ENCODE measurements around the gene MBD3.
A peak's percentile ranks its signal among the peaks of the same experiment; 100 is the strongest.

MBD3 gene

GRCh38 chr19:1631557-1632100 lies 39.0 kb upstream of the MBD3 start:
- H3K9ac ChIP-seq: no peak overlapping the region
- H3K27me3 ChIP-seq: no peaks in the 10 kb centered on the region
- H3K4me1 ChIP-seq: peaks cover 0 to 25% (median 16%) of the 10 kb centered on the region in 10 experiments; a peak in 15 of 20 replicates
- peaks cover 57 to 88% (median 85%) of the 10 kb centered on the region in 11 experiments for H4K20me1 ChIP-seq
- H3K9me3 ChIP-seq (replicated peaks in 1 of 11): peaks cover 0 to 6% (median 0%) of the 10 kb centered on the region in 11 experiments; a peak in 6 of 22 replicates
- no peak overlapping the region for H3K4me2 ChIP-seq
- peaks cover 70 to 86% (median 80%) of the 10 kb centered on the region in 11 experiments for H3K36me3 ChIP-seq
- TF ChIP-seq Cebpa-rat (IDR thresholded peaks at IDR 0.05): no peak
- H3K27ac ChIP-seq: no peak overlapping the region
- no peak overlapping the region for H3K4me3 ChIP-seq

- peaks cover 2 to 33% (median 23%) of the 10 kb centered on the region in 10 experiments; a peak in 18 of 20 replicates for H3K4me1 ChIP-seq
- H3K9me3 ChIP-seq (replicated peaks in 1 of 11): peaks cover 0 to 6% (median 0%) of the 10 kb centered on the region in 11 experiments; a peak in 6 of 22 replicates
- peaks cover 70 to 86% (median 80%) of the 10 kb centered on the region in 11 experiments for H3K36me3 ChIP-seq
- no peak overlapping the region; a peak in 1 of 22 replicates for H3K9ac ChIP-seq
- no peak overlapping the region for H3K4me2 ChIP-seq
- TF ChIP-seq Cebpa-rat (IDR thresholded peaks at IDR 0.05): no peak
- no peak overlapping the region for H3K27ac ChIP-seq
- H3K4me3 ChIP-seq: no peak overlapping the region
- H4K20me1 ChIP-seq: peaks cover 50 to 88% (median 85%) of the 10 kb centered on the region in 11 experiments
- no peaks in the 10 kb centered on the region for H3K27me3 ChIP-seq
Observed at GRCh38 chr19:1630811-1631210, 38.1 kb upstream of the MBD3 start.

- H3K4me1 ChIP-seq: peaks cover 10 to 41% (median 31%) of the 10 kb centered on the region in 10 experiments
- H3K4me2 ChIP-seq: no peak overlapping the region
- peaks cover 0 to 3% (median 0%) of the 10 kb centered on the region in 11 experiments; a peak in 6 of 22 replicates for H3K9me3 ChIP-seq (replicated peaks in 1 of 11)
- peaks cover 67 to 86% (median 80%) of the 10 kb centered on the region in 11 experiments for H3K36me3 ChIP-seq
- no peak overlapping the region; a peak in 3 of 22 replicates for H3K27ac ChIP-seq
- TF ChIP-seq Cebpa-rat (IDR thresholded peaks at IDR 0.05): no peak
- no peaks in the 10 kb centered on the region for H3K27me3 ChIP-seq
- H3K9ac ChIP-seq: peak overlapping the region in 1 of 11 experiments; percentile 9; a peak in 1 of 22 replicates
- peaks cover 46 to 88% (median 85%) of the 10 kb centered on the region in 11 experiments for H4K20me1 ChIP-seq
- H3K4me3 ChIP-seq: no peak overlapping the region
Observed at GRCh38 chr19:1630012-1630411, 37.3 kb upstream of the MBD3 start.

DNA sequence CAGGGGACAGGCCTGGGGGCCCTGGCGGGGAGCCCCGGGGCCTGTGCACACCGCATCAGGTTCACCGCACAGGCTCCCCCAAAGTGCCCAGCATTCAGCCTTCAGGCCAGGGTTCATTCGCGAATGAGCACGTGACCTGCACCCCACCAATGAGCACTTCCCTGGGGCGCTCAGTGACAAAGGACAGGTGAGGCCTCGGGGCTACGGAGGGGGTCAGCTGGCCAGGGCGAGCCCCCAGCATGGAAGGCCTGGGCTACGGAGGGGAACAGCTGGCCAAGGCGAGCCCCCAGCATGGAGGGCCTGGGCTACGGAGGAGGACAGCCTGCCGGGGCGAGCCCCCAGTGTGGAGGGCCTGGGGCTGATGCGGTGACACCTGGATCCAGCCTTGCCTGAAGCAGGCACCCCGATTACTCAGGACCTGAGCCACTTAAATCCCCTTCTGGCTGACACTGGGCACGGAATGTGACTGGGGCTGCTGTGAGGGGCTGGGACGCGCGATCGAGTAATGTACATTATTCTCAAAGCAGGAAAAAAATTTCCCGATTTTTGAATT lies 36.7 kb upstream of the MBD3 start:
- Histone ChIP-seq H3K36me3 (peaks cover 60 to 85% (median 76%) of the 10 kb centered on the region in 11 experiments), H3K27ac (peak overlapping the region in 1 of 11 experiments; percentile 18; a peak in 3 of 22 replicates), H3K9me3 (replicated peaks in 1 of 11) (no peaks in the 10 kb centered on the region), H3K27me3 (no peaks in the 10 kb centered on the region), H4K20me1 (peaks cover 39 to 87% (median 78%) of the 10 kb centered on the region in 11 experiments), H3K9ac (peak overlapping the region in 2 of 11 experiments; percentile 35 to 50; a peak in 3 of 22 replicates), H3K4me3 (no peak overlapping the region), H3K4me1 (peaks cover 15 to 48% (median 37%) of the 10 kb centered on the region in 10 experiments), H3K4me2 (no peak overlapping the region; a peak in 1 of 22 replicates)
- TF ChIP-seq Cebpa-rat (IDR thresholded peaks at IDR 0.05): no peak

- no peak for TF ChIP-seq Cebpa-rat (IDR thresholded peaks at IDR 0.05)
- Histone ChIP-seq H3K27me3 (no peaks in the 10 kb centered on the region), H3K36me3 (peaks cover 57 to 85% (median 76%) of the 10 kb centered on the region in 11 experiments), H3K4me1 (peaks cover 29 to 65% (median 56%) of the 10 kb centered on the region in 10 experiments), H3K27ac (peak overlapping the region in 1 of 11 experiments; percentile 38; a peak in 1 of 22 replicates), H4K20me1 (peaks cover 24 to 87% (median 74%) of the 10 kb centered on the region in 11 experiments; a peak in 21 of 22 replicates), H3K4me3 (no peak overlapping the region), H3K9ac (peak overlapping the region in 2 of 11 experiments; percentile 24 to 35; a peak in 1 of 22 replicates), H3K4me2 (no peak overlapping the region), H3K9me3 (replicated peaks in 1 of 11) (no peaks in the 10 kb centered on the region)
Observed at GRCh38 chr19:1627194-1627593, 34.5 kb upstream of the MBD3 start.

- peak overlapping the region in 5 of 11 experiments; percentile 1 to 17 (median 12); a peak in 2 of 22 replicates for H3K4me2 ChIP-seq
- H3K4me3 ChIP-seq: no peak overlapping the region
- TF ChIP-seq Cebpa-rat (IDR thresholded peaks at IDR 0.05): no peak
- peaks cover 21 to 87% (median 69%) of the 10 kb centered on the region in 11 experiments; a peak in 21 of 22 replicates for H4K20me1 ChIP-seq
- H3K9me3 ChIP-seq (replicated peaks in 1 of 11): no peaks in the 10 kb centered on the region
- H3K27ac ChIP-seq: peak overlapping the region in 5 of 11 experiments; percentile 10 to 67 (median 43); a peak in 4 of 22 replicates
- peak overlapping the region in 6 of 11 experiments; percentile 0 to 41 (median 26); a peak in 3 of 22 replicates for H3K9ac ChIP-seq
- peaks cover 51 to 85% (median 76%) of the 10 kb centered on the region in 11 experiments for H3K36me3 ChIP-seq
- H3K27me3 ChIP-seq: no peaks in the 10 kb centered on the region
- H3K4me1 ChIP-seq: peaks cover 29 to 72% (median 63%) of the 10 kb centered on the region in 10 experiments
Observed at GRCh38 chr19:1626417-1627010, 33.8 kb upstream of the MBD3 start.

- Histone ChIP-seq H3K9me3 (replicated peaks in 1 of 11) (no peaks in the 10 kb centered on the region), H3K4me3 (no peak overlapping the region), H3K4me1 (peaks cover 29 to 82% (median 68%) of the 10 kb centered on the region in 10 experiments), H3K36me3 (peaks cover 43 to 85% (median 74%) of the 10 kb centered on the region in 11 experiments), H3K9ac (peak overlapping the region in 4 of 11 experiments; percentile 6 to 58 (median 25); a peak in 6 of 22 replicates), H3K4me2 (peak overlapping the region; percentile 29 to 79 (median 69)), H3K27me3 (no peaks in the 10 kb centered on the region), H3K27ac (peak overlapping the region in 10 of 11 experiments; percentile 14 to 67 (median 56); a peak in 17 of 22 replicates), H4K20me1 (peaks cover 9 to 87% (median 68%) of the 10 kb centered on the region in 11 experiments; a peak in 21 of 22 replicates)
- TF ChIP-seq Cebpa-rat (IDR thresholded peaks at IDR 0.05): no peak
Observed at GRCh38 chr19:1624458-1624857, 31.8 kb upstream of the MBD3 start.

GRCh38 chr19:1622541-1622940 lies 29.9 kb upstream of the MBD3 start:
- peaks cover 55 to 99% (median 89%) of the 10 kb centered on the region in 11 experiments for H3K36me3 ChIP-seq
- TF ChIP-seq Cebpa-rat (IDR thresholded peaks at IDR 0.05): no peak

More at GRCh38 chr19:1622541-1622940, 29.9 kb upstream of the MBD3 start:
- Histone ChIP-seq H3K27me3 (no peaks in the 10 kb centered on the region), H3K9ac (peak overlapping the region in 9 of 11 experiments; percentile 21 to 65 (median 46); a peak in 16 of 22 replicates), H3K4me2 (peak overlapping the region in 9 of 11 experiments; percentile 57 to 79 (median 74); a peak in 18 of 22 replicates), H3K27ac (peak overlapping the region in 8 of 11 experiments; percentile 34 to 70 (median 64); a peak in 17 of 22 replicates), H3K9me3 (replicated peaks in 1 of 11) (no peaks in the 10 kb centered on the region), H3K4me3 (no peak overlapping the region), H4K20me1 (peaks cover 18 to 99% (median 81%) of the 10 kb centered on the region in 11 experiments; a peak in 21 of 22 replicates), H3K4me1 (peaks cover 35 to 98% (median 87%) of the 10 kb centered on the region in 10 experiments)
